Measurements from ENCODE around the gene TMEM150B. TPM values are rescaled to one million over a fixed set of nuclear protein-coding genes. Genes with fewer than 3 reads are reported as not detected.

Gene TMEM150B
- total and polyA plus RNA-seq, 2 donors (not counting 3 experiments of a cell fraction or from before 2014, with no cell fraction given): not detected

DNA sequence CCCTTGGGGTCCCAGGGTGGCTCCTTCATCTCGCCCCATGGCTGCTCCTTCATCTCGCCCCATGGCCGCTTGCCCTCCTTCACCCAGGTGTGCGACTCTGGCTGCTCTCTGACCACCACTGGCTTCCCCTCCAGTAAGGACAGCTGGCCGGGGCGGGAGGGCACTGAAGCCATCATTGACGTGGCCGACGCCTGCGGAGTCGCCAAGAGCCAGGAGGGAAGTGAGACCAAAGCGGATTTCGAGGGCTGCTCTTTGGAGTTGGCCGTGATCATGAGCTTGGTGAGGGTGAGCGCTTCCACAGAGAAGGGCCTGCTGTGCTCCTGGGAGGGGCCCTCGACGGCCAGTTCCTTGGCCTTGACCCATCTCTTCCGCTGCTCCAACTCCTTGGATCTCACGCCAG lies 33.4 kb upstream of the TMEM150B start:
- TF ChIP-seq EZH2 (IDR thresholded peaks at IDR 0.05; ENCODE audit: borderline replicate concordance, low read depth, low read length, severe bottlenecking): no peak
- TF ChIP-seq, protein P1, sequence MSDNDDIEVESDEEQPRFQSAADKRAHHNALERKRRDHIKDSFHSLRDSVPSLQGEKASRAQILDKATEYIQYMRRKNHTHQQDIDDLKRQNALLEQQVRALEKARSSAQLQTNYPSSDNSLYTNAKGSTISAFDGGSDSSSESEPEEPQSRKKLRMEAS (IDR thresholded peaks at IDR 0.05; ENCODE audit: insufficient read depth, insufficient read length): no peak
- Histone ChIP-seq H3K27me3 (ENCODE audit: control insufficient read depth in 2 of 2, insufficient read depth in 2 of 2, low read length in 2 of 2) (peaks cover 12 to 15% of the 10 kb centered on the region in 2 experiments), H3K4me1 (ENCODE audit: control insufficient read depth, extremely low read depth, insufficient read depth, low read length) (peaks cover 3% of the 10 kb centered on the region), H2AFZ (ENCODE audit: low read depth, low read length) (no peak overlapping the region), H3K79me2 (ENCODE audit: control insufficient read depth, insufficient read depth, low read length) (no peaks in the 10 kb centered on the region), H3K4me3 (replicated peaks in 1 of 3; ENCODE audit: insufficient read depth in 1 of 3, low read depth in 1 of 3, low read length in 3 of 3) (no peak overlapping the region), H3K9me1 (replicated peaks; ENCODE audit: control insufficient read depth, extremely low read depth, insufficient read depth, low read length) (no peaks in the 10 kb centered on the region), H3K4me2 (ENCODE audit: insufficient read depth, low read length) (no peak overlapping the region), H3K27ac (ENCODE audit: insufficient read depth, low read depth, low read length) (no peak overlapping the region), H3K9me3 (replicated peaks; ENCODE audit: control insufficient read depth, insufficient read depth, low read length) (no peaks in the 10 kb centered on the region), H3K9ac (replicated peaks; ENCODE audit: extremely low read depth, insufficient read depth, low read length) (no peak overlapping the region), H4K20me1 (replicated peaks; ENCODE audit: control insufficient read depth, extremely low read depth, insufficient read depth, low read length) (no peaks in the 10 kb centered on the region), H3K36me3 (ENCODE audit: control insufficient read depth in 2 of 2, extremely low read depth in 1 of 2, insufficient read depth in 2 of 2, low read length in 2 of 2) (no peaks in the 10 kb centered on the region)
- CTCF ChIA-PET: interaction anchor here (1.1 kb wide), 1 partner anchor 19 kb away, joined by 3 read pairs; the partner anchor contains the start of gene KMT5C
- FAIRE-seq (no peak), DNase-seq (ENCODE audit: low read depth, low spot score) (no peak)
- intact Hi-C loops (cut with micrococcal nuclease): no loop called here
- dilution Hi-C loops (cut with MboI; ENCODE audit: extremely low pct_ligation_motif_present, low sequenced_read_pairs): no loop called here
- POLR2A ChIA-PET: interaction anchor here (1.0 kb wide), 1 partner anchor 19 kb away, joined by 3 read pairs; the partner anchor contains the start of gene KMT5C
- BruUV-seq (replicated peaks): no TSS peak

DNA sequence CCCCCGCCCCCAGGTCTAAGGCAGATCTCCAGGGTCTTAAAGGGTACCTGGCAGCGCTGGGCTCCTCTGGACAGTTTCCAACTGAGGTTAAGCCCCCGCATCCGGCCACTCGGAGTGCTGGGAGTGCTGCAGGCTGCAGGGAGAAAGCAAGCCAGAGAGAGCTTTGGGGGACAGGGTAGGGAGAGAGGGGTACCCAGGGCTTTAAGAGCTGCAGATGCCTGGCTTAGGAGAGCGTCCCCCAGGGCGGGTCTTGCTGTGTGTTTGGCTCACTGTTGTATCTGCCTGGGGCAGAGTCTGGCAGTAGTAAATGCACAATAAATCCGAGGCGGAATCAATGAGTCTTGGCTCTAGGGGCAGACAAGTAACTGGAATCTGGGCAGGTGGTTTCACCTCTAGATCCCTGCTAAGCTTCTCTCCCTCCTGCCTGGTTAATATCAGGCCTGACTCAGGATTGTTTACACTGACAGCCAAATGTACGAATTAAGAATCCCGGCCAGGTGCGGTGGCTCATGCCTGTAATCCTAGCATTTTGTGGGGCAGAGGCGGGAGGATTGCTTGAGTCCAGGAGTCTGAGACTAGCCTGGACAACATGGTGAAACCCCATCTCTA lies 30.2 kb upstream of the TMEM150B start:
- FAIRE-seq (no peak), DNase-seq (ENCODE audit: low read depth, low spot score) (no peak)
- H4K20me1 ChIP-seq (replicated peaks; ENCODE audit: control insufficient read depth, extremely low read depth, insufficient read depth, low read length): no peaks in the 10 kb centered on the region
- dilution Hi-C loops (cut with MboI; ENCODE audit: extremely low pct_ligation_motif_present, low sequenced_read_pairs) (no loop called here), intact Hi-C loops (cut with micrococcal nuclease) (no loop called here)
- no peak for TF ChIP-seq JUN (IDR thresholded peaks at IDR 0.05; ENCODE audit: borderline replicate concordance, insufficient read depth, insufficient read length, low read depth)
- TF ChIP-seq EZH2 (IDR thresholded peaks at IDR 0.05; ENCODE audit: borderline replicate concordance, low read depth, low read length, severe bottlenecking): peak; percentile 35
- no peak overlapping the region for H3K9ac ChIP-seq (replicated peaks; ENCODE audit: extremely low read depth, insufficient read depth, low read length)
- no peak overlapping the region for H3K4me2 ChIP-seq (ENCODE audit: insufficient read depth, low read length)
- H3K4me3 ChIP-seq (replicated peaks in 1 of 3; ENCODE audit: insufficient read depth in 1 of 3, low read depth in 1 of 3, low read length in 3 of 3): no peak overlapping the region
- ChIA-PET CTCF (interaction anchor here (0.9 kb wide), 1 partner anchor 10 kb away, joined by 3 read pairs; no protein-coding TSS in a partner anchor), POLR2A (no interaction called here)
- no TSS peak for BruUV-seq (replicated peaks)
- peaks cover 26 to 31% of the 10 kb centered on the region in 2 experiments for H3K27me3 ChIP-seq (ENCODE audit: control insufficient read depth in 2 of 2, insufficient read depth in 2 of 2, low read length in 2 of 2)
- no peak overlapping the region for H2AFZ ChIP-seq (ENCODE audit: low read depth, low read length)
- H3K9me1 ChIP-seq (replicated peaks; ENCODE audit: control insufficient read depth, extremely low read depth, insufficient read depth, low read length): no peaks in the 10 kb centered on the region
- no peak overlapping the region for H3K27ac ChIP-seq (ENCODE audit: insufficient read depth, low read depth, low read length)
- H3K36me3 ChIP-seq (ENCODE audit: control insufficient read depth in 2 of 2, extremely low read depth in 1 of 2, insufficient read depth in 2 of 2, low read length in 2 of 2): no peaks in the 10 kb centered on the region
- no peaks in the 10 kb centered on the region for H3K9me3 ChIP-seq (replicated peaks; ENCODE audit: control insufficient read depth, insufficient read depth, low read length)
- peaks cover 4% of the 10 kb centered on the region for H3K4me1 ChIP-seq (ENCODE audit: control insufficient read depth, extremely low read depth, insufficient read depth, low read length)
- no peaks in the 10 kb centered on the region for H3K79me2 ChIP-seq (ENCODE audit: control insufficient read depth, insufficient read depth, low read length)
